Measurements from ENCODE around the gene RPLP2. TPM values are rescaled to one million over a fixed set of nuclear protein-coding genes. Genes with fewer than 3 reads are reported as not detected.

The RPLP2 gene
- total RNA-seq, 2 donors from 2014 or later, result 170 to 221 TPM

DNA sequence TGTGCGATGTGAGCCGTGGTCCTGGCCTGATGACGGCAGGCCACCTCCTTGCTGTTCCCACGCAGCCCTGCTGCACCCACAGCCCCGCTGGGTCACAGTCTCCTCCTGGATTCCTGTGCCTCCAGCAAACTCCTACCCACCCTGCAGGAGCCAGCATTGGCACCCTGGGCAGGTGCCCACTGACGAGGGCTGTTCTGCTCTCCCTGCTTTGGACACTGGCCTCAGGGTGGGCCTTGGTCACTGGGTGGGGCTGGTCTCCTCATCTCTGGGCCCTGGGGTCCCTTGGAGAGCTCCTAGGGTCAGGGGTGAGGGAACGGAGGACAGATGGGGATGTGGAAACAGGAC is 45.5 kb downstream of the RPLP2 start:
- no peak overlapping the region for H3K4me3 ChIP-seq
- DNase-seq (ENCODE audit: low spot score), result no peak
- H3K27ac ChIP-seq, result no peak overlapping the region
- ATAC-seq (ENCODE audit: insufficient number of reproducible peaks, low FRiP score, low read depth), result no peak
- no peaks in the 10 kb centered on the region for H3K9me3 ChIP-seq
- H3K36me3 ChIP-seq, result no peaks in the 10 kb centered on the region
- no peak for TF ChIP-seq CTCF (IDR thresholded peaks at IDR 0.05)
- no peaks in the 10 kb centered on the region for H3K27me3 ChIP-seq (replicated peaks; ENCODE audit: insufficient read depth)
- peaks cover under 1 to 9% of the 10 kb centered on the region in 2 donors for H3K4me1 ChIP-seq (ENCODE audit: control insufficient read depth in 1 of 2, low read depth in 2 of 2)

DNA sequence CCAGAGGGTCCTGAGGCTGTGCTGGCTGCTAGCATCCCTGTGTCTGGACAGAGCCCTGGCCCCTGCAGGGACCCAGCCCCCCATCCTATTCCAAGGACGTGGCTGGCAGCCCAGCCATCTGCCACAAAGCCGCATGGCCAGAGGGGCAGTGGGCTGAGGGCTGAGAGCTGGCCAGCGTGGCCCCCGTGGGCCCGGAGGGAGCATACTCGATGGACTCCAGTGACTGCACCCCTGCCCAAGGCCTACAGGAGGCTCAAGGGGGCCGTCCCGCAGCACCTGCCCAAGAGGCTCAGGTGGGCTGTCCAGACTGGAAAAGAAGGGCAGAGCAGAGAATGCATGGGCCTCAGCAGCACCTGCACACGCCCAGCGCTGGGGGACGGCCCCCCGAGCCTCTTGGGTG is 46.0 kb downstream of the RPLP2 start:
- no peaks in the 10 kb centered on the region for H3K9me3 ChIP-seq
- peaks cover 0 to 7% of the 10 kb centered on the region in 2 donors for H3K4me1 ChIP-seq (ENCODE audit: control insufficient read depth in 1 of 2, low read depth in 2 of 2)
- H3K36me3 ChIP-seq, result no peaks in the 10 kb centered on the region
- no peaks in the 10 kb centered on the region for H3K27me3 ChIP-seq (replicated peaks; ENCODE audit: insufficient read depth)
- no peak overlapping the region for H3K4me3 ChIP-seq
- DNase-seq (ENCODE audit: low spot score), result no peak
- no peak overlapping the region for H3K27ac ChIP-seq
- no peak for TF ChIP-seq CTCF (IDR thresholded peaks at IDR 0.05)
- no peak for ATAC-seq (ENCODE audit: insufficient number of reproducible peaks, low FRiP score, low read depth)

DNA sequence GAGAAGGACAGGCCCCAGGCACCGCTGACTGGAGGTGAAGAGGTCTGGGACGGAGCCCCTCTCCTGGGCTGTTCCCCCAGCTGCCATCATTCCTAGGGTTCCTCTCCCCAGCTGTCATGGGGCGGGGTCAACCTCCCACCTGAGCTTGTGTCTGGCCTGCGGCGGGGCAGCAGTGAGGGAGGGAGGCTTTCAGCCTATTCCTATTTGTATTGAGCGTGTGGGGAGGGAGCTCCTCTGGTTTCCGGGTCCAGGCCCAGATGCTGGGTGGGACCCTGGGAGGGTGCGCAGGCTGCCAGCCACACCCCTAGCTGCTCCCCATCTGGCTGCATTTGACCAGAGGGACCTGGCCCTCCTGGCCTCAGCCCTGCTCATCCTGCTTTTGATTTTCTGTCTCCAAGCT is 46.6 kb downstream of the RPLP2 start:
- peaks cover 0 to 7% of the 10 kb centered on the region in 2 donors for H3K4me1 ChIP-seq (ENCODE audit: control insufficient read depth in 1 of 2, low read depth in 2 of 2)
- H3K4me3 ChIP-seq, result no peak overlapping the region
- no peak for DNase-seq (ENCODE audit: low spot score)
- H3K36me3 ChIP-seq, result no peaks in the 10 kb centered on the region
- TF ChIP-seq CTCF (IDR thresholded peaks at IDR 0.05), result no peak
- H3K27ac ChIP-seq, result no peak overlapping the region
- no peak for ATAC-seq (ENCODE audit: insufficient number of reproducible peaks, low FRiP score, low read depth)
- no peaks in the 10 kb centered on the region for H3K27me3 ChIP-seq (replicated peaks; ENCODE audit: insufficient read depth)
- no peaks in the 10 kb centered on the region for H3K9me3 ChIP-seq

DNA sequence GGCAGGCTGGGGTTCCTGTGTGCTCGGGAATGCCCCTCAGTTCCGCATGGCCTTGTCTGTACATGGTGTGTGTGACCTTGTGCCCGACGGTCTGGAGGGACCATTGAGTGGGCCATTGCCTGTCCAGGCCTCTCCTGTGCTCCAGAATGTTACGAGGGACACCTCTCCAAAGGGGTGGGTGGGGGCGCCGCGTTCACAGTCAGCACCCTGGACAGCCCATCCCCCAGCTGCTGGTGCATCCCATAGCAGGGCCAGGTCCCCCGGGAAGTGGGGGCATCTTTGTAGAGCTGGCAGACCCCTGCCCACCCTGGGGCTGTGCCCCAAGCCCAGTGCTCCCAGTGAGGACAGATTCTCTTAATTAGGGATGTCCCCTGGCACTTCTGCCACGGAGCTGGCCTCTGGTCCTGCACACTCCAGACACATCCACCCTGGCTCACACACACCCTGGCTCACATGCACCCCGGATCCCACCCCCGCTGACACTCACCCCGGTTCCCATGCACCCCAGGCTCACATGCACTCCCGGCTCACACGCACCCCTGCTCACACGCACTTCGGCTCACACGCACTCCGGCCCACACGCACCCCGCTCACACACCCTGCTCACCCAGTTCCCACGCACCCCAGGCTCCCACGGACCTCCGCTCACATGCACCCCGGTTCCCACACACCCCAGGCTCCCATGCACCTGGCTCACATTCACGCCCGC is 48.4 kb downstream of the RPLP2 start:
- Histone ChIP-seq H3K27me3 (replicated peaks; ENCODE audit: insufficient read depth) (no peaks in the 10 kb centered on the region), H3K36me3 (no peaks in the 10 kb centered on the region), H3K27ac (no peak overlapping the region), H3K4me3 (no peak overlapping the region), H3K9me3 (no peaks in the 10 kb centered on the region), H3K4me1 (ENCODE audit: control insufficient read depth in 1 of 2, low read depth in 2 of 2) (peaks cover 0 to 7% of the 10 kb centered on the region in 2 donors)
- TF ChIP-seq CTCF (IDR thresholded peaks at IDR 0.05), result no peak
- ATAC-seq (ENCODE audit: insufficient number of reproducible peaks, low FRiP score, low read depth) (no peak), DNase-seq (ENCODE audit: low spot score) (no peak)

GRCh38 chr11:858762-859339 is 49.1 kb downstream of the RPLP2 start:
- no peaks in the 10 kb centered on the region for H3K27me3 ChIP-seq (replicated peaks; ENCODE audit: insufficient read depth)
- no peak for DNase-seq (ENCODE audit: low spot score)
- ATAC-seq (ENCODE audit: insufficient number of reproducible peaks, low FRiP score, low read depth), result no peak
- no peaks in the 10 kb centered on the region for H3K36me3 ChIP-seq
- H3K9me3 ChIP-seq, result no peaks in the 10 kb centered on the region
- no peak overlapping the region for H3K27ac ChIP-seq
- no peak overlapping the region for H3K4me3 ChIP-seq
- H3K4me1 ChIP-seq (ENCODE audit: control insufficient read depth in 1 of 2, low read depth in 2 of 2), result peaks cover 0 to 7% of the 10 kb centered on the region in 2 donors
- no peak for TF ChIP-seq CTCF (IDR thresholded peaks at IDR 0.05)

Data from thoracic aorta (tissue), 2 donors.